H9 (cell line): ENCODE measurements around the gene BCO1. TPM values are rescaled to one million over a fixed set of nuclear protein-coding genes. Genes with fewer than 3 reads are reported as not detected.

Experiments used
- DNase-seq: peaks from one replicate; pipeline ENCODE4 v3.0.0-alpha.2; 2017
- H2AFZ ChIP-seq: one replicate; pipeline ENCODE4 v1.6.1; 2013; ENCODE audit warnings: mild to moderate bottlenecking, low read length, control low read depth, moderate library complexity
- H2AK5ac ChIP-seq: 2 replicates; pipeline ENCODE4 v1.6.1; 2013; ENCODE audit warnings: low read length, control low read depth, mixed read lengths; ENCODE audit not compliant: insufficient read length
- H2BK120ac ChIP-seq: one replicate; pipeline ENCODE4 v1.6.1; 2013; ENCODE audit warnings: low read depth, mild to moderate bottlenecking, low read length, control low read depth, inconsistent platforms; ENCODE audit not compliant: poor library complexity, severe bottlenecking
- H2BK12ac ChIP-seq: 2 replicates; pipeline ENCODE4 v1.6.1; 2013; ENCODE audit warnings: low read length, control low read depth, mixed read lengths, low read depth; ENCODE audit not compliant: insufficient read length
- H2BK15ac ChIP-seq: 2 replicates; pipeline ENCODE4 v1.6.1; 2013; ENCODE audit warnings: low read depth, low read length, control low read depth
- H2BK20ac ChIP-seq: one replicate; pipeline ENCODE4 v1.6.1; 2013; ENCODE audit warnings: low read depth, mild to moderate bottlenecking, low read length, control low read depth, inconsistent platforms; ENCODE audit not compliant: poor library complexity, severe bottlenecking
- H2BK5ac ChIP-seq: 2 replicates; pipeline ENCODE4 v1.6.1; 2013; ENCODE audit warnings: low read length, control low read depth, mixed read lengths; ENCODE audit not compliant: insufficient read length
- H3K14ac ChIP-seq: 2 replicates; pipeline ENCODE4 v1.6.1; 2013; ENCODE audit warnings: low read length, control low read depth; ENCODE audit not compliant: insufficient read depth
- H3K18ac ChIP-seq: 2 replicates; pipeline ENCODE4 v1.6.1; 2013; ENCODE audit warnings: low read depth, mild to moderate bottlenecking, mixed read lengths, low read length, control low read depth; ENCODE audit not compliant: insufficient read length
- H3K23ac ChIP-seq: 2 replicates; pipeline ENCODE4 v1.6.1; 2013; ENCODE audit warnings: low read length, control low read depth, mixed read lengths, low read depth; ENCODE audit not compliant: insufficient read length
- H3K23me2 ChIP-seq: 2 replicates; pipeline ENCODE4 v1.6.1; 2013; ENCODE audit warnings: low read depth, mild to moderate bottlenecking, mixed read lengths, low read length, control low read depth; ENCODE audit not compliant: insufficient read length, poor library complexity, severe bottlenecking
- H3K27ac ChIP-seq: 2 replicates; pipeline ENCODE4 v1.5.1; 2013; ENCODE audit warnings: low read length, control low read depth, mixed read lengths, low read depth; ENCODE audit not compliant: insufficient read length
- H3K27me3 ChIP-seq: 2 replicates; pipeline ENCODE4 v1.6.1; 2013; ENCODE audit warnings: low read length, control low read depth, inconsistent platforms; ENCODE audit not compliant: insufficient read depth
- H3K4ac ChIP-seq: 2 replicates; pipeline ENCODE4 v1.6.1; 2013; ENCODE audit warnings: low read depth, mild to moderate bottlenecking, control low read depth, inconsistent platforms, low read length, moderate library complexity
- H3K4me1 ChIP-seq: 2 replicates; pipeline ENCODE4 v1.6.1; 2013; ENCODE audit warnings: low read length, control low read depth, inconsistent platforms; ENCODE audit not compliant: insufficient read depth
- H3K4me2 ChIP-seq: 2 replicates; pipeline ENCODE4 v1.6.1; 2013; ENCODE audit warnings: low read length, control low read depth, mixed read lengths; ENCODE audit not compliant: insufficient read length, insufficient read depth
- H3K56ac ChIP-seq: 2 replicates; pipeline ENCODE4 v1.6.1; 2013; ENCODE audit warnings: low read depth, mild to moderate bottlenecking, mixed read lengths, low read length, control low read depth; ENCODE audit not compliant: insufficient read length
- H3K79me1 ChIP-seq: 2 replicates; pipeline ENCODE4 v1.6.1; 2013; ENCODE audit warnings: low read depth, mild to moderate bottlenecking, moderate library complexity, low read length, control low read depth, inconsistent platforms; ENCODE audit not compliant: insufficient read depth, poor library complexity, severe bottlenecking
- H3K79me2 ChIP-seq: 2 replicates; pipeline ENCODE4 v1.6.1; 2013; ENCODE audit warnings: low read length, control low read depth, inconsistent platforms; ENCODE audit not compliant: insufficient read depth
- H3K9ac ChIP-seq: 2 replicates; pipeline ENCODE4 v1.6.1; 2013; ENCODE audit warnings: low read length, control low read depth, mixed read lengths; ENCODE audit not compliant: insufficient read length; ENCODE audit errors: extremely low read depth
- H3K9me3 ChIP-seq: one replicate; pipeline ENCODE4 v1.6.1; 2013; ENCODE audit warnings: low read depth, low read length, inconsistent platforms; ENCODE audit not compliant: control insufficient read depth
- H3T11ph ChIP-seq: one replicate; pipeline ENCODE4 v1.6.1; 2013; ENCODE audit warnings: mild to moderate bottlenecking, low read length, control low read depth, inconsistent platforms
- H4K20me1 ChIP-seq: one replicate; pipeline ENCODE4 v1.6.1; 2013; ENCODE audit not compliant: control insufficient read depth, insufficient read length, insufficient read depth
- H4K5ac ChIP-seq: 2 replicates; pipeline ENCODE4 v1.6.1; 2013; ENCODE audit warnings: low read depth, mild to moderate bottlenecking, mixed read lengths, low read length, control low read depth; ENCODE audit not compliant: insufficient read length
- H4K8ac ChIP-seq: replicated peaks from 2 replicates; pipeline ENCODE4 v1.6.1; 2013; ENCODE audit warnings: low read length, control low read depth, mixed read lengths, low read depth; ENCODE audit not compliant: insufficient read length
- H4K91ac ChIP-seq: 2 replicates; pipeline ENCODE4 v1.6.1; 2013; ENCODE audit warnings: low read depth, mild to moderate bottlenecking, moderate library complexity, mixed read lengths, low read length, control low read depth; ENCODE audit not compliant: insufficient read length
- H3K27ac Mint-ChIP-seq, 3 experiments: 2 replicates in 2 of 3; 3 replicates in 1 of 3; pipeline ENCODE4 v1.8.0; 2020 to 2021; ENCODE audit warnings: mixed read lengths in 3 of 3, mild to moderate bottlenecking in 1 of 3, moderate library complexity in 1 of 3
- H3K27me3 Mint-ChIP-seq: 2 replicates; pipeline ENCODE4 v1.8.0; 2021; ENCODE audit warnings: low read depth, mild to moderate bottlenecking, moderate library complexity, mixed read lengths
- H3K36me3 Mint-ChIP-seq, 3 experiments: 2 replicates in 2 of 3; 3 replicates in 1 of 3; pipeline ENCODE4 v1.8.0; 2020 to 2021; ENCODE audit warnings: low read depth in 3 of 3, mixed read lengths in 3 of 3; ENCODE audit not compliant: insufficient read depth in 1 of 3
- H3K4me1 Mint-ChIP-seq, 2 experiments: 2 replicates each; pipeline ENCODE4 v1.8.0; 2020; ENCODE audit warnings: mixed read lengths in 2 of 2
- H3K4me3 Mint-ChIP-seq, 2 experiments: 2 replicates in 1 of 2; 3 replicates in 1 of 2; pipeline ENCODE4 v1.8.0; 2020 to 2021; ENCODE audit warnings: mild to moderate bottlenecking in 2 of 2, mixed read lengths in 2 of 2, moderate library complexity in 1 of 2
- H3K9me3 Mint-ChIP-seq, 2 experiments: 2 replicates in 1 of 2; 3 replicates in 1 of 2; pipeline ENCODE4 v1.8.0; 2020; ENCODE audit warnings: mild to moderate bottlenecking in 2 of 2, mixed read lengths in 2 of 2, moderate library complexity in 1 of 2
- CTCF ChIP-seq: fragments of 200-600 bp; sonication (generic); conservative IDR thresholded peaks from 3 replicates; pipeline ENCODE4 v1.8.0; 2021; ENCODE audit warnings: antibody characterized with exemption, mild to moderate bottlenecking
- WGBS: extraction: QIAGEN DNeasy Blood & Tissue Kit; methylation state at CpG from one replicate; pipeline ENCODE4 v1.1.7; 2013; ENCODE audit warnings: missing lambda C conversion rate, low lambda C conversion rate, mixed read lengths; ENCODE audit not compliant: insufficient read length; ENCODE audit errors: extremely low coverage; 5-methylcytosine and 5-hydroxymethylcytosine counted together
- total RNA-seq: library from RNA; stranded (reverse); gene quantifications from 2 replicates; pipeline ENCODE4 v1.2.1, GENCODE V29; 2021

Gene BCO1
- total RNA-seq, 1 experiment from 2014 or later, result not detected

DNA sequence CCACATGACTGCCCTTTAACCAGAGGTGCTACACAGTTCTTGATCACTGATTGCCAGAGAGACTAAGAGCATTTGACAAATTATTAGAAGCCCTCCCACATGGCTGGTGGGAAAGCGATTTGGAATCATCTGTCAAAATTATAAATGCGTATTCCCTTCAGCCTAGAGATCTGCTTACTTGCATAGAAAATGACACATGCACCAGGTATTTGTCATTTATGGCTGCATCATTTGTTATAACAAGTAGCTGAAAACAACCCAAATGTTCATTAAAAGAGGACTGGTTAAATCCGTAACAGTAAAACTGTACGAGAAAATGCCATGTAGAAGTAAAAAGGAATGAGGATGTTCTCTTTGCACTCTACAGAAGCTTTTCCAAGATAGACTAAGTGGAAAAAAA, 21.4 kb downstream of the BCO1 start:
- no peak overlapping the region for H3K27ac Mint-ChIP-seq
- no peak for DNase-seq
- H3K36me3 Mint-ChIP-seq, result no peaks in the 10 kb centered on the region; a peak in 1 of 7 replicates
- H2BK120ac ChIP-seq, result no peak overlapping the region
- H3K9me3 ChIP-seq, result no peaks in the 10 kb centered on the region
- H3K4me1 ChIP-seq, result no peaks in the 10 kb centered on the region
- H3K79me2 ChIP-seq, result no peaks in the 10 kb centered on the region
- no peak overlapping the region for H3K4me2 ChIP-seq
- no peaks in the 10 kb centered on the region for H3K27me3 ChIP-seq
- no peak overlapping the region for H3K4ac ChIP-seq
- H2AFZ ChIP-seq, result no peak overlapping the region
- H3K56ac ChIP-seq, result no peak overlapping the region
- H4K8ac ChIP-seq, result no peak overlapping the region
- no peak overlapping the region for H2BK20ac ChIP-seq
- no peak overlapping the region for H3K27ac ChIP-seq
- no peaks in the 10 kb centered on the region for H3K23me2 ChIP-seq
- H3K14ac ChIP-seq, result no peak overlapping the region
- H3K18ac ChIP-seq, result no peak overlapping the region
- no peaks in the 10 kb centered on the region for H3K79me1 ChIP-seq
- no peak overlapping the region for H3T11ph ChIP-seq
- no peak overlapping the region for H2BK12ac ChIP-seq
- H3K4me1 Mint-ChIP-seq, result no peaks in the 10 kb centered on the region
- no peak overlapping the region for H3K23ac ChIP-seq
- H3K4me3 Mint-ChIP-seq, result no peak overlapping the region
- peaks cover 2% of the 10 kb centered on the region; the same call in 1 of the 2 replicates for H3K27me3 Mint-ChIP-seq
- no peaks in the 10 kb centered on the region for H3K9me3 Mint-ChIP-seq
- H4K20me1 ChIP-seq, result no peaks in the 10 kb centered on the region
- no peak overlapping the region for H2BK5ac ChIP-seq
- no peak overlapping the region for H2BK15ac ChIP-seq
- no peak overlapping the region for H4K5ac ChIP-seq
- WGBS, result no CpG with 5 or more reads among the region's 4 CpGs
- no peak for TF ChIP-seq CTCF
- H4K91ac ChIP-seq, result no peak overlapping the region
- H2AK5ac ChIP-seq, result no peak overlapping the region
- H3K9ac ChIP-seq, result no peak overlapping the region
